ENCODE measurements around the gene OBSCN.

Gene OBSCN

DNA sequence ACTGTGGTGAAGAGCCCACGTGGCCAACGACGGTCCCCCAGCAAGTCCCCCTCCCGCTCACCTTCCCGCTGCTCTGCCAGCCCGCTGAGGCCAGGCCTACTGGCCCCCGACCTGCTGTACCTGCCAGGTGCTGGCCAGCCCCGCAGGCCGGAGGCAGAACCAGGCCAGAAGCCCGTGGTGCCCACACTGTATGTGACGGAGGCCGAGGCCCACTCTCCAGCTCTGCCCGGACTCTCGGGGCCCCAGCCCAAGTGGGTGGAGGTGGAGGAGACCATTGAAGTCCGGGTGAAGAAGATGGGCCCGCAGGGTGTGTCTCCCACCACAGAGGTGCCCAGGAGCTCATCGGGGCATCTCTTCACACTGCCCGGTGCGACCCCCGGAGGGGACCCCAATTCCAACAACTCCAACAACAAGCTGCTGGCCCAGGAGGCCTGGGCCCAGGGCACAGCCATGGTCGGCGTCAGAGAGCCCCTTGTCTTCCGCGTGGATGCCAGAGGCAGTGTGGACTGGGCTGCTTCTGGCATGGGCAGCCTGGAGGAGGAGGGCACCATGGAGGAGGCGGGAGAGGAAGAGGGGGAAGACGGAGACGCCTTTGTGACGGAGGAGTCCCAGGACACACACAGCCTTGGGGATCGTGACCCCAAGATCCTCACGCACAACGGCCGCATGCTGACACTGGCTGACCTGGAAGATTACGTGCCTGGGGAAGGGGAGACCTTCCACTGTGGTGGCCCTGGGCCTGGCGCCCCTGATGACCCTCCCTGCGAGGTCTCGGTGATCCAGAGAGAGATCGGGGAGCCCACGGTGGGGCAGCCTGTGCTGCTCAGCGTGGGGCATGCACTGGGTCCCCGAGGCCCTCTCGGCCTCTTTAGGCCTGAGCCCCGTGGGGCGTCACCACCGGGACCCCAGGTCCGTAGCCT is 152.0 kb downstream of the OBSCN start:
- DNase-seq: no peak

DNA sequence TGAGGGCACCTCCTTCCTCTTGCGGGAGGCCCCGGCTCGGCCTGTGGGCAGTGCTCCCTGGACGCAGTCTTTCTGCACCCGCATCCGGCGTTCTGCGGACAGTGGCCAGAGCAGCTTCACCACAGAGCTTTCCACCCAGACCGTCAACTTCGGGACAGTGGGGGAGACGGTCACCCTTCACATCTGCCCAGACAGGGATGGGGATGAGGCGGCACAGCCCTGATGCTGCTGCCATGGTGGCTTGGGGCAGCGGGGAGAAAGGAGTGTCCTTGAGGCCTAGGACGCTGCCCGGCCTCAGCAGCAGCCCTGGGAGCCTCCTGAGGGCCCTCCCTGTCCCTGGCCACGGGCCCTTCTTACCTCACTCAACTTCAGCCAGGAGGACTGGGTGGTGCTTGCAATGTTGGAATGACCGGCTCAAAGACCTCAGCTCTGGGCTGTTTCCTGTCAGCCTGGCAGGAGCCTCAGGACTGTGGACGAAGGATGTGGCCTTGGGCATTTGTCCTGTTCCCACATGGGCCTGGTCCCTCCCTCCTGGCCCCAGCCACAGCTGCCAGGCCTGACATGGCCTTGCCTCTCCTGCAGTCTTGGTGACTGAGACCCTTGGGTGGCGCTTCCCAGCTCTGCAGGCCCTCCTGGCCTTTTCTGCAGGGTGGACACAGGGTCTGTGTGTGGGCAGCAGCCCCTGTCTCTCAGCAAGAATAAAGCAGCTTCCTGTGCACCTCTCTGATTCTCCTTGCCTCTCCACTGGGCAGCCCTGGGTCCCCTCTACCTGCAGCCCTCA is 152.9 kb downstream of the OBSCN start:
- DNase-seq: no peak

- no peak for DNase-seq
Measured at GRCh38 chr1:228361314-228362140, 153.7 kb downstream of the OBSCN start.

- DNase-seq: no peak
Measured at GRCh38 chr1:228362141-228362883, 154.5 kb downstream of the OBSCN start.

DNA sequence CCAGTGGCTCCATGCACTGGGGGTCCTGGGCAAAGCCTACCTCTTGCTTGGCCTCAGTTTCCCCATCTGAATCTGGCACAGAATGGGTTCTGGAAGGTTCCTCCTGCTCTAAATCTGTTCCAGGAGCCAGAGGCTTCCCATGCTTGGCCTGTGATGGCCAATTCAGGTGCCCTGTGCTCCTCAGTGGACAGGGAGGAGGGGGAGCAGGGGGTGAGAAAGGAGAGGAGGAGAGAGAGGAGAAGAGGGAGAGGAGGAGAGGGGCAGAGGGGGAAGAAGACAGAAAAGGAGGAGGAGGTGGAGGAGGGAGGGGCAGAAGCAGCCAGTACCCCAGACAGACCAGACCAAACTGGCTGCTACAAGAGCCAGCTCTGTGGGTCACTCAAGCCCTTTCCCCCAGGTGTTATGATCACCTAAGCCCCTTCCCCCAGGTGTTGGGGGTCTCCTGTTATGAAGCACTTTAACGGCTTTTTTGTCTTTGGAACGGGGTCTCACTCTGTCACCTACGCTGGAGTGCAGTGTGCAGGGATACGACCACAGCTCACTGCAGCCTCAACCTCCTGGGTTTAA is 155.1 kb downstream of the OBSCN start:
- no peak for DNase-seq

- no peak for DNase-seq
Measured at GRCh38 chr1:228363686-228364067, 155.8 kb downstream of the OBSCN start.

DNA sequence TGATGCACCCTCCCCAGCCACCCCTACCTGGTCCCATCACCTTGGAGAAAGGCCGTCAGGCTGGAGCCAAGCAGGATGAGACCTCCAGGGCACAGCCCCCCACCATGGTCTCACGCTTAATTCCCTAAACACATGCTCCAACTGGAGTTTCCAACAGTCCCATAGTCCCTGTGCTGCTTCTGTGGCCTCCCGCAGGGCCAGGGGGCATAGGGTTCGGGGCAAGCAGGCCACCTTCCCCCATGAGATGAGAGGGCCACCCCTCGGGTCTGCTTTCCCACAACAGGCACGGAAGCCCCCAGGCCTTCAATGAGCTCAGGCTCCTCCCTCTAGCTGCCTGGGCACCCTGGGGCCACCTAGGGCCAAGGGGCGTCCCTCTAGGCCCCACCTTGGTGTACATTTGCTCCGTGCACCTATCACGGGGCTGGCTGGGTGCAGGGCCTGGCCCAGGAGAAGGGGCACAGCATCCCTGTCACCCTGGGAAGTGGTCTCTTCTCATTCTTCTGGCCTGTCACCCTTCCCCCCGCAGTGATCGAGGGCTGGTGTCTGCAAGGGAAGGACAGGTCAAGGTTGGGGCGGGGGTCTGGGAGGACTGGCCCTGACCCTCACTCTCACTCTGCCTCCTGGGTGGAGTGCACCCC is 156.3 kb downstream of the OBSCN start:
- no peak for DNase-seq

GRCh38 chr1:228364706-228365213 is 156.9 kb downstream of the OBSCN start:
- no peak for DNase-seq

- DNase-seq: no peak
Measured at GRCh38 chr1:228365271-228366061, 157.6 kb downstream of the OBSCN start.

DNA sequence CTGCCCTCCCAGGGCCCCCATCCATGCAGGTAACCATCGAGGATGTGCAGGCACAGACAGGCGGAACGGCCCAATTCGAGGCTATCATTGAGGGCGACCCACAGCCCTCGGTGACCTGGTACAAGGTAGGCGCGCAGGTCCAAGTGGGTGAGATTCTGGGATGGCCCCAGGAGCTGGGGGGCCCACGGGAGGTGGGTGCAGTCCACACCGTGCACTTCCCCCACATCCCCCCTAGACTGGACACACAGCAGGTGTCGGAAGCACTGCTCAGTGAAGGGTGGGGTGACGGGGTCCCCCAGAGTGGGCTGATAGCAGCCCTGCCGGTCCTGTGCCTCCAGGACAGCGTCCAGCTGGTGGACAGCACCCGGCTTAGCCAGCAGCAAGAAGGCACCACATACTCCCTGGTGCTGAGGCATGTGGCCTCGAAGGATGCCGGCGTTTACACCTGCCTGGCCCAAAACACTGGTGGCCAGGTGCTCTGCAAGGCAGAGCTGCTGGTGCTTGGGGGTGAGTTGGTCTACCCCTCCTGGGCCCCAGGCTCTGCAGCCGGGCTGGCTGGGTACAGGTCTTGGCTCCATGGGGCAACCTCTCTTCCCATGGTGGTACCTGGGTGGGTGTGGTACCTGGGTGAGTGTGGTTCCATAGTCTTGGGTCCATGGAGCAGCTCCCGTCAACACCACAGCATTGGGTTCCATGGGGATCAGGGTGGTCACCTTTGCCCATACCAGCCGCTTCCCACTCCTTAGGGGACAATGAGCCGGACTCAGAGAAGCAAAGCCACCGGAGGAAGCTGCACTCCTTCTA is 158.4 kb downstream of the OBSCN start:
- DNase-seq: no peak

GRCh38 chr1:228366866-228367741 is 159.3 kb downstream of the OBSCN start:
- DNase-seq: no peak

- DNase-seq: no peak
Measured at GRCh38 chr1:228367798-228368791, 160.3 kb downstream of the OBSCN start.

GRCh38 chr1:228368801-228369607 is 161.2 kb downstream of the OBSCN start:
- no peak for DNase-seq

DNA sequence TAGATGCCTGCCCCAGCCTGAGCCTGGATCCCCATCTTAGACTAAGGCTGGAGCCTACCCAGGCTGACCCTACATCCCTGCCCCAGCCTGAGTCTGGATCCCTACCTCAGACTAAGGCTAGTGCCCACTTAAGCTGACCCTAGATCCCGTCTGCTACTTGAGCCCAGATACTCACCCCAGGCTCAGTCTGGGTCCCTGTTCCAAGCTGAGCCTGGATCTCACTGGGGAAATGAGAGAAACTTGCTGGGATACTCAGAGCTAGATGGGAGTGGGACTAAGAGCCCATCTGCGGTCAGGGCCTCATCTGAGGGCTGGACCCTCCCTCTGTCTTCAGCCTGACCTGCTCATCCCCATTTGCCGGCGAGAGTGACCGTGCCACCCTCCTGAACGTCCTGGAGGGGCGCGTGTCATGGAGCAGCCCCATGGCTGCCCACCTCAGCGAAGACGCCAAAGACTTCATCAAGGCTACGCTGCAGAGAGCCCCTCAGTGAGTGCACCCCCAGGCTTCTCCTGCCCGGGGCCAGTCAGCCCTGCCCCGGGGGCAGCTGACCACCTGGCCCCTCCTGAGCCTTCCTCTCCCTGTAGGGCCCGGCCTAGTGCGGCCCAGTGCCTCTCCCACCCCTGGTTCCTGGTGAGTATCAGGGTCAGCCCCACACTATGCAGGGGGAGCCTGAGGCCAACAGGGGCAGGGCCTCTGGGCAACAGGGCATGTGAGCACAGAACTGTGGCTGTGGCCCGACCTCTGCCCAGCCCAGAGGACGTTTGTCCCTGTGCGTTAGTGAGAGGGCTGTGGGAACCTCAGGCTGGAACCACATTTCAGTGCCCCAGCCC is 162.0 kb downstream of the OBSCN start:
- no peak for DNase-seq

DNA sequence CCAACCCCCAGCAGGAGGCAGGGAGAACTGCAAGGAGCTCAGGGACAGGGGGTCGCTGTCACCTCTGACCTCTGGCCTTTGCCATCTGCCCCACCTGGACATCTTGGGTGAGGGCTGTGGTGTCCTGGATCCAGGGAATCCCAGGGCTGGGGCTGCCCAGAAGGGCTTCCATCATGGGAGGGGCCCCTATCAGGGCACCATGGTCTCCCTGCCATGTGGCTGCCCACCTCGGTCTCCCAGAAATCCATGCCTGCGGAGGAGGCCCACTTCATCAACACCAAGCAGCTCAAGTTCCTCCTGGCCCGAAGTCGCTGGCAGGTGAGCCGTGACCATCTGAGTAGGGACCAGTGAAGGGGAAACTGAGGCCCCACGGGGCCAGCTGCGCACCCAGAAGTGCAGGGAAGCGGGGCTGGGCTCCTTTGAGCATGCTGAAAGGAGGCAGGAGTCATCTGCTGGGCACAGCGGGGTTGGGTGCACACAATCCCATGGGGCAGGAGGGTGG is 162.6 kb downstream of the OBSCN start:
- no peak for DNase-seq

Measured in T-helper 9 cell (primary cell).